Choroid plexus epithelial cell (primary cell): Measurements from ENCODE around the gene OR4Q2.
"Not testable (repeated sequence)": the region's sequence is repeated elsewhere in the genome, so short reads cannot be mapped to it uniquely, and the experiment has no call there.

Experiments used
- DNase-seq: peaks from one replicate; pipeline ENCODE4 v3.0.0-alpha.2; 2010; ENCODE audit warnings: low read depth
- H3K4me3 ChIP-seq: 2 replicates; pipeline ENCODE4 v1.5.1; 2011; ENCODE audit warnings: low read depth, mild to moderate bottlenecking, control low read depth, low read length, moderate library complexity
- TF ChIP-seq, protein P1 (sequence below): conservative IDR thresholded peaks from 2 replicates; pipeline ENCODE4 v1.5.1; 2011; ENCODE audit warnings: low read depth, mild to moderate bottlenecking, control low read depth, inconsistent platforms, low read length, moderate library complexity

OR4Q2 gene

DNA sequence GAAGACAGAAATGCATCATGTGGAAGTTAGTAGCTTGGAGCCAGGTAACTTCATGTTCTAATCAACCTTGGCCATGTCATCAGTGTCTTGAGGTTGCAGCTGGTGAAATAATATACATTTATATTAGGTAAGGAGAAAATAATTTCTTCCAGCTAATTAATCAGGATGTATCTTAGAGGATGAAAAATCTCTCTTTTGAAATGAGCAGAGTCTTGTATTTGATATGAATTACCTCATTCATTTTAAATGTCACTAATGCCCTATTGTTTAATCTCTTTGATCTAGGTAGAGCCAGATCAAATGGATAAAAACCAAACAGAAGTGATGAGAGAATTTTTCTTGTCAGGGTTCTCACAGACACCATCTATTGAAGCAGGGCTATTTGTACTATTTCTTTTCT lies at the start of gene OR4Q2:
OR4Q2 (plus strand) TSS at position 301 of the 400 bp plus-strand sequence.
- DNase-seq = no peak
- TF ChIP-seq, protein P1, sequence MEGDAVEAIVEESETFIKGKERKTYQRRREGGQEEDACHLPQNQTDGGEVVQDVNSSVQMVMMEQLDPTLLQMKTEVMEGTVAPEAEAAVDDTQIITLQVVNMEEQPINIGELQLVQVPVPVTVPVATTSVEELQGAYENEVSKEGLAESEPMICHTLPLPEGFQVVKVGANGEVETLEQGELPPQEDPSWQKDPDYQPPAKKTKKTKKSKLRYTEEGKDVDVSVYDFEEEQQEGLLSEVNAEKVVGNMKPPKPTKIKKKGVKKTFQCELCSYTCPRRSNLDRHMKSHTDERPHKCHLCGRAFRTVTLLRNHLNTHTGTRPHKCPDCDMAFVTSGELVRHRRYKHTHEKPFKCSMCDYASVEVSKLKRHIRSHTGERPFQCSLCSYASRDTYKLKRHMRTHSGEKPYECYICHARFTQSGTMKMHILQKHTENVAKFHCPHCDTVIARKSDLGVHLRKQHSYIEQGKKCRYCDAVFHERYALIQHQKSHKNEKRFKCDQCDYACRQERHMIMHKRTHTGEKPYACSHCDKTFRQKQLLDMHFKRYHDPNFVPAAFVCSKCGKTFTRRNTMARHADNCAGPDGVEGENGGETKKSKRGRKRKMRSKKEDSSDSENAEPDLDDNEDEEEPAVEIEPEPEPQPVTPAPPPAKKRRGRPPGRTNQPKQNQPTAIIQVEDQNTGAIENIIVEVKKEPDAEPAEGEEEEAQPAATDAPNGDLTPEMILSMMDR = no peak
- H3K4me3 ChIP-seq = no peak within 1 kb of the TSS

DNA sequence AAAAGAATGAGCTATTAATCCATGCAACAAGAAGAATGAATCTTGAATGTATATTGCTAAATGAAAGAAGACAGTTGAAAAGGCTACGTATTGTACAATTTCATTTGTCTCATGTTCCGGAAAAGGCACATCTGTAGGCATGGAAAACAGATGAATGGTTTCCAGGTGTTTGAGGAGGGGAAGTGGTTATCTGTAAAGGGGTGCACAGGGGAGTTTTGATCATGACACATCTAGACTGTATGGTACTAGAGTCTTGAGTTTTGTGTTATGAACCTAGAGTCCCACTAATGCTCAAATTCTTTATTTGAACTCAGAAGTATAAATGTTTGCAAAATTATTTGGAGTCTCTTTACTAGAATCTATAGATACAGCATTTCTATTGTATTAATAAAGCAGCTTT lies 32.2 kb upstream of the OR4Q2 start:
- H3K4me3 ChIP-seq, DNase-seq: not testable (repeated sequence)

DNA sequence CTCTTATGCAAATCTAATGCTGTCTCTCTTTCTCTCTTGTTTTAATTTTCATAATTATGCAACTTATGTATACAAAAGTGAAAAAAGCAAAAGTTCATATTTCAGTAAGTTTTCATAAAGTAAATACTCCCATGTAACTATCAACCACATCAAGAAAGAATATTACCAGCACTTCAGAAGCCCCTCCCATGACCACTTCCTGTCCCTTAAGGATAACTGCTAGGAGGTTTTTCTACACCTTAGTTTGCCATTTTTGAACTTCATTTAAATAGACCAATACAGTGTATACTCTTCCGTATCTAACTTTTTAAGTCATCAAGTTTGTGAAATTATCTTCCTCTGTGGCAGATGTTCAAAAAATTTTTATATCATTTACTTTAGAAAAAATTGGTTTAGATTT lies 27.1 kb upstream of the OR4Q2 start:
- H3K4me3 ChIP-seq = no peak overlapping the region
- TF ChIP-seq, protein P1 = no peak

DNA sequence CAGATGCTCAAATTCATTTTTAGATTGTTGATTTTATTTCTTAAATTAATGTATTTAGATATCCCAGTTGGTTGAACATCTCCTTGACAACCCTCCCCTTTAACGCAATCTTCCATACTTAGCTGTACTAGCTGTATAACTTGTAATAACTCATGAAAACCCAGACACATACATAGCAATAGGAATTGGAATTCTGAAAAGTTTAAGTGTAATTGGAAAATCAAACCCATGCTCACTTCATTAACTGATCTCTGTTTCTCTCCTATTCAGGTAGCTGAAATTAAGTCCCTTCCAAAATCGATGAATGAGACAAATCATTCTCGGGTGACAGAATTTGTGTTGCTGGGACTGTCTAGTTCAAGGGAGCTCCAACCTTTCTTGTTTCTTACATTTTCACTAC lies 26.7 kb upstream of the OR4Q2 start, which contains the start of gene OR4K15:
OR4K15 (plus strand) TSS at position 301 of the 400 bp plus-strand sequence; CDS start at position 301, 0 bp downstream.
- no peak within 1 kb of the TSS for H3K4me3 ChIP-seq
- TF ChIP-seq, protein P1 = no peak

More for the DNA sequence above, 27.1 kb upstream of the OR4Q2 start:
- no peak for DNase-seq

DNA sequence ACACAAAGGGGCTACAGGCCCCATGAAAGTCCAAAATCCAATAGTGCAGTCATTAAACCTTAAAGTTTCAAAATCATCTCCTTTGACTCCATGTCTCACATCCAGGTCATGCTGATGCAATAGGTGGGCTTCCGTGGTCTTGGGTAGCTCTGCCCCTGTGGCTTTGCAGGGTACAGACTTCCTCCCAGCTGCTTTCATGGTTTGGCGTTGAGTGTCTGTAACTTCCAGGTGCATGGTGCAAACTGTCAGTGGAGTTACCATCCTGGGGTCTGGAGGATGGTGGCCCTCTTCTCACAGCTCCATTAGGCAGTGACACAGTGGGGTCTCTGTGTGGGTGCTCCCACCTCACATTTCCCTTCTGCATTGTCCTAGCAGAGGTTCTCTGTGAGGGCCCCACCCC lies 8.5 kb upstream of the OR4Q2 start:
- H3K4me3 ChIP-seq = no peak overlapping the region
- TF ChIP-seq, protein P1 = no peak
- DNase-seq = no peak

More for the DNA sequence above, 26.7 kb upstream of the OR4Q2 start, which contains the start of gene OR4K15:
- no peak for DNase-seq

DNA sequence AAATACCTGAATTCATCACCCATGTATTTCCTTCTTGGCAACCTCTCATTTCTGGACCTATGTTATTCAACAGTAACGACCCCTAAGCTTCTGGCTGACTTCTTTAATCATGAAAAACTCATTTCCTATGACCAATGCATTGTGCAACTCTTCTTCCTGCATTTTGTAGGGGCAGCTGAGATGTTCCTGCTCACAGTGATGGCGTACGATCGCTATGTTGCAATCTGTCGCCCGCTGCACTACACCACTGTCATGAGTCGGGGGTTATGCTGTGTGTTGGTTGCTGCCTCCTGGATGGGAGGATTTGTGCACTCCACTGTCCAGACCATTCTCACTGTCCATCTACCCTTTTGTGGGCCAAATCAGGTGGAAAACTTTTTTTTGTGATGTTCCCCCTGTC lies 356 bp downstream of the OR4Q2 start:
- no peak overlapping the region for H3K4me3 ChIP-seq
- DNase-seq = no peak
- TF ChIP-seq, protein P1 = no peak

DNA sequence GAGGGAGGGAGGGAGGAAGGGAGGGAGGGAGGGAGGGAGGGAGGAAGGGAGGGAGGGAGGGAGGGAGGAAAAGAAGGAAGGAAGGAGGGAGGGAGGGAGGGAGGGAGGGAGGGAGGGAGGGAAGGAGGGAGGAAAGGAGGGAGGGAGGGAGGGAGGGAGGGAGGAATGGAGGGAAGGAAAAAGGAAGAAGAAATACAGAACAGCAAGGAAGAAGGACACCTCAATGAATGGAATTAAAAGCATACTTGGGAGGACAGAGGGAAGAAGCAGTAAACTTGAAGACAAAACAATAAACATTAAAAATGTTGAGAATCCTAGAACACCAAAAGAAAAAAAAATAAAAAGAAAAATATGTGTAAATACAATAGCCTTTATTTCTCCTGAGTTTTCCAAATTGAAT lies 6.2 kb downstream of the OR4Q2 start:
- TF ChIP-seq, protein P1 = no peak
- H3K4me3 ChIP-seq = no peak overlapping the region
- DNase-seq = no peak
